ENCODE data around the gene B3GAT1. TPM values are rescaled to one million over a fixed set of nuclear protein-coding genes. Genes with fewer than 3 reads are reported as not detected.
"Not testable (repeated sequence)": the region's sequence is repeated elsewhere in the genome, so short reads cannot be mapped to it uniquely, and the experiment has no call there.

B3GAT1 gene
- total RNA-seq, 1 donor from 2014 or later, result 0.79 TPM

- DNase-seq, result no peak
Observed at GRCh38 chr11:134355136-134355535, 56.9 kb downstream of the B3GAT1 start.

GRCh38 chr11:134352111-134352510 lies 59.9 kb downstream of the B3GAT1 start:
- DNase-seq, result no peak

- DNase-seq, result no peak
Observed at GRCh38 chr11:134350381-134350780, 61.7 kb downstream of the B3GAT1 start.

GRCh38 chr11:134349802-134350355 lies 62.2 kb downstream of the B3GAT1 start:
- DNase-seq, result no peak

DNA sequence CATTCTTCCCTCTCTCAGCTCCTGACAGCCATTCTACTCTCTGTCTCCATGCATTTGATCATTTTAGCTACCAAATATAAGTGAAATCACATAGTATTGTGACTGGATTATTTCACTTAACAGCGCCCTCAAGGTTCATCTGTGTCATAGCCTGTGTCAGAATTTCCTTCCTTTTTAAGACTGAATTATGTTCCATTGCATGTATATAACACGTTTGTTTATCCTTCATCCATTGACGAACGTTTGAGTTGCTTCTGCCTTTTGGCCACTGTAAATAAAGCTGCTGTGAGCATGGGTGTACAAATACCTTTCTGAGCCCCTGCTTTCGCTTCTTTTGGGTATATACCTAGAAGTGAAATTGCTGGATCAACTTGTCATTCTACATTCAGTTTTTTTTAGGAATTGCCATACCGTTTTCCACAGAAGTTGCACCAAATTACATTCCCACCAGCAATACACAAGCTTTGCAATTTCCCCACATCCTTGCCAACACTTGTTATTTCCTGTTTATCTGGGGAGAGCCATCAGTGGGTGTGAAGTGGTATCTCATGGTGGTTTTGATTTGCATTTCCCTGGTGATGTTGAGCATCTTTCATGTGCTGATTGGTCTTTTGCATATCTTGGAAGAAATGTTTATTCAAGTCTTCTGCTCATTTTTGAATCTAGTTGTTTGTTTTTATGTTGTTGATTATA lies 62.8 kb downstream of the B3GAT1 start:
- no peak for DNase-seq

- DNase-seq, result no peak
Observed at GRCh38 chr11:134347441-134347840, 64.6 kb downstream of the B3GAT1 start.

DNA sequence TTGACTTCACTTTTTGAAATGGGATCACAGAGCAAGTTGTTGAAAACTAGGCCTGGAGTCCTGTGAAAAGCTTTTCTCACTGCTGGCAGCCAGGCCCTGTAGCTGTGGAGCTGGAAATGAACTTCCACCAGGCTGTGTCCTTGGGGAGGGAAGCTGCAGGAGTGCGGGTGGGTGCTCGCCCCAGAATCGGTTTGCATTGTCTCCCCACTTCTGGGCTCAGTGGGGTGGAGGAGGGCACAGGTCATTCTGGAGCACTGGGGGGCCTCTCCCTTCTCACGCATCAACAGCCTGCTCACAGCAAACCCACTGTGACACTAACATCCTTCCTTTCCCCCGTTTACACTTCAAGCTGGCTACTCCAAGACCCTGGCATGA lies 65.1 kb downstream of the B3GAT1 start:
- DNase-seq, result no peak

DNA sequence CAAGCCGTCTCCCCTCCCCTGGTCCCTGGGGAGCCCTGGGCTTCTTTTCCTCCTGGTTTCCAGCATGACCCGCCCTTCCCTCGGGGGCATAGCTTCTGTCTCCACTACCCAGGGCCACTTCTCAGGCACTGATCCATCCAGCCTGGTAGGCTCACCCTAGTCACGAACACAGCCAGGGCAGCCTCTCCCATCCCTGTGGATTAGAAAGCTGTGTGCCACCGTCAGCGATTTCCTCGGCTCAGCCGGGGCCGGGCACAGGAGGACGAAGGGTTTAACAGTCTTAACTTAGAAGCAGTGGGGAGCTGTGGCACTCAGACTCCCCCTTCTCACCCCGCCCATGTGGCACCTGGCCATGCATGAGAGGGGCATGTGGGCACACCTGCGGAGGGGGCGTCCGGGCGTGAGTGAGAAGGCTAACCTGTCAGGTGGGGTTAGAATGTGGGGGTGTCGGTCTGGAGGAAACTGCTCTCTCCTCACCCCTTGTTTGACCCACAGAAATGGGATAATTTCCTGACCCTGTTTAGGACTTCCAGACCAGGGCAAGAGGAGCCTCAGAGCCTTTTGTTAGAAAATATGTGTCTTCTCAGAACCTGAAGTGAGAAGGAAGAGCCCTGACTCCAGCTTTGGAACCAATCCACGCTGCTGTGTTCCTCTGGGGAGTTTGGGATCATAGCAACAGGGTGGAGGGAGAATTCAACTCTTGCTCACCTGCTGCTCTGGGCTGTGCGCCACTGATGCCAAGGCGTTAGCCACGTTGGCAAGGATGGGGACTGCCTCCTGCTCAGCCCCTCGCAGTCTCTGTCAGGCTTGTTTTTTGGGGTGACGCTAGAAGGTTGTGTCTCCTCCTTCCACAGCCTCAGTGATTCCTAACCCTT lies 65.7 kb downstream of the B3GAT1 start:
- DNase-seq, result no peak

GRCh38 chr11:134345237-134345550 lies 66.8 kb downstream of the B3GAT1 start:
- no peak for DNase-seq

GRCh38 chr11:134344497-134345236 lies 67.4 kb downstream of the B3GAT1 start:
- DNase-seq, result not testable (repeated sequence)

DNA sequence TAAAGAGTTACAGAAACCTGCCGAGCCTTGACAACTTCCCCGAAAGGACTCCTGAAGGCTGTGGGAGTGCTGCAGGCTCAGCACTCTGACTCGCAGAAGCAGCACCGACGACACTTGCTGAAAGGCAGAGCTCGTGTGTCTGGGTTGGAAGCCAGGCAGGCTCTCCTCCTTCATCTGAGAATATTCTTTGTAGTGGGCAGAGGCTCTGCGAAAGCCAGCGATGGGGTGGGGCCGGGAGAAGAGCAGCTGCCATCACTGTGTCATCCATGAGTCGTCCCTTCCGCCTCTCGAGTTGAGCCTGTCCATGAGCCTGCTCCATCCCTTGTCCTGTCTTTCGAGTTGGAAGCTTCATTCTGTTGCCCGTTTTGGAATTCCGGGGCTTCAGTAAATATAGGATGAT lies 68.4 kb downstream of the B3GAT1 start:
- DNase-seq, result no peak

- DNase-seq, result no peak
Observed at GRCh38 chr11:134342572-134343340, 69.3 kb downstream of the B3GAT1 start.

DNA sequence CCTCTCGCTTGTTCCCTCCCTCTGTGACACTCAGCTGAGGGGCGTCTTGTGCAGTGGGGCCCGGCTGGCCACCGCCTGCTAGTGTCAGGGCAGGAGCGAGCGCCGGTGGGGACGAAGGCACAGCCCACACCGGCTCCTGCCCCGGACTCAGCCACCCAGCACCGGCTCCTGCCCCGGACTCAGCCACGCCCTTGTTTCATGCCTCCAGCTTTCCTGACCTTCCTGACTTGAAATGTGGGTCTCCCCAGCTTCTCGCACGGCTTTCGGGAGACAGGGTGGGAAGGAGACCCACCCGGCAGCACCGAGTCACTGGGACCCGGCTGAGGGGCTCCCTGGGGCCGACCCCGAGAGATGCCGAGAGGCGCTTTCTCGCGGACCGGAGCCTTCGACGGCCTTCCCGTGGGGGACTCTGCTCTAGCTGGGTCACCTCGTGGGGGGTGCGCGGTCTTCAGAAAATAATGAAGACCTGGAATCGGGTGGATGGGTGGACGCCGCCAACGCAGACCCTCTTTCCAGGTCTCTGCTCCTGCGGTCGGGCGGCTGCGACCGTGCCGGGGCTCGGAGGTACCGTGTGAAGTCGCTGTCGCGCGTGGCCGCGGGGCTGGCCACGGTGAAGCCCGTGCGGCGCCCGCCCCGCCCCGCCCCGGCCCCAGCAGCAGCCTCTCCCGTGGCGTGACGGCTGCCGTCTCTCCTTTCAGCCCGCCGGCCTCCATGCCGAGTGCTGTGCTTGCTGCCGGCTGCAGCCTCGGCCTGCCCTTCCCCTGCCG lies 70.1 kb downstream of the B3GAT1 start:
- DNase-seq, result no peak

- no peak for DNase-seq
Observed at GRCh38 chr11:134340354-134340964, 71.6 kb downstream of the B3GAT1 start.

DNA sequence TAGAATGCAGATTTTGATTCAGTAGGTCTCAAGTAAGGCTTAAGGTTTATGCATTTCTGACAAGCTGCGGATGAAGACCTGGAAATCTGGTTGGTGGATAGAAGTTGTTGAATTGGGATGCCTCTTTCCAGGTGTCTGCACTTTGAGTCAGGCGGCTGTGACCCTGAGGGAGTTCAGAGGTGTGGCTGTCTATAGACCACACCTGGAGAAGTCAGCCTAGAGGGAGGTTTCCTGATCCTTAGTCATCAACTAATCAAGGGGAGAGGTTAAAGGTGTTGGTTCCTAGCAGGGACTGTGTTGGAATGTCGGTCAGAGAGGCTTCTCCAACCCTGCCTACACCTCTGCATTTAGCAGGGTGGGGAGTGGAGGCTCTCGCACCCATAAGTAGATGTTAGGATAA lies 72.3 kb downstream of the B3GAT1 start:
- DNase-seq, result no peak

DNA sequence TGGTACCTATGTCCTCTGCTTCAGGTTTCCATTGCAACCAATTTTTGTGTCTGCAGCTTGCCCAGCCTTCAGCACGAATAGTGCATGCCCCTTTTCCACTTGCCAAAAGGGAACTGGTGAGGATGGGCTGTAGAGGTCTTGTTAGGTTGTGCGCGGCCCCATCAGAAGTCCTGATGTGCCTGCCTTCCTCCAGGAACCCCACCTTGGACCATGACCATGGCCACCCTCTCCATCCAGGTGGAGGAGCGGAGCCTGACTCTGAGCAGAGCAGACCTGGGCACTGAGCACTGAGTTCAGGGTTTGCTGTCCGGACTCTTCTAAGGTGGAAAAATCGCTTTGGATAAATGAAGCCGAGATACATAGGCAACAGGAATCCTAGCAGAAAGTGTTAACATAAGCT lies 73.4 kb downstream of the B3GAT1 start:
- DNase-seq, result no peak

GRCh38 chr11:134338068-134338467 lies 74.0 kb downstream of the B3GAT1 start:
- DNase-seq, result no peak

DNA sequence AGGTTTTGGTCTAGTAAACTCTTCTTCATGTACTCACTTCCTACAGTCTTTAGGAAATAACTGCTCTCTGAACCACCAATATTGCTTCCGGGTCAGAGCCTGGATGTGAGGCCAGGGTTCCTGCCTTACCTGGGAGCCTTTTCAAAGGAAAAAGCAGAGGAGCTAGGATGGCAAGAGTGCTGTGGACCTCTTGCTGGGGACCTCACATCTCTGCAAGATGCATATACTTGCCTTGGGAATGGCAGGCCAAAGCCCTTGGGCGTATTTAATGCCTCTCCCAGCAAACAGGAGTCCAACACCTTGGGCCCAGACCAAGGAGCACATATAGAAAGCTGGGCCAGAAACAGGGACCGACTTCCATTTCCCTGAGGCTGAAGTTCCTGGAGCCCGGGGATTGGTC lies 75.0 kb downstream of the B3GAT1 start:
- no peak for DNase-seq

GRCh38 chr11:134334796-134335571 lies 77.1 kb downstream of the B3GAT1 start:
- no peak for DNase-seq

- DNase-seq, result no peak
Observed at GRCh38 chr11:134333946-134334345, 78.1 kb downstream of the B3GAT1 start.

Data from skin of body (tissue), 2 donors.